ENCODE results near the gene PARD3.

DNA sequence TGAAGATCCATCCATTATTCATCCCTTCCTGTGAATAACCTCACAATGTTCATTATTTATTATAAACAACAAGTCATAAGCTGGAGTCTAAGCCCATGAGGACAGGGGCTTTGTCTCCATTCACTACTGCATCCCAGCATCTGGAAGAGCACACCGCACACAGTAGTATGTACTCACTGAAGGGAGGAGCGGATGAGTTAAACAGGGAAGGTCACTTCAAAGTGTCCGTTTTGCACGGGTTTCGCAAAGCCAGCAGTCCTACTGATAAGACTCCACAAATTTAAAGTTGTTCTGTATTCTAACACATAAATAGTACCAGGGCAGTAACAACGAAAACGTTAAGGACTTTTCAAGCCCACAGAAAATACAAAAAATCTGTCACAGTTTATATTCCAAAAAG, 167.9 kb downstream of the PARD3 start:
- TF ChIP-seq POLR2A (IDR thresholded peaks at IDR 0.05) = no peak
- TF ChIP-seq, protein P1, sequence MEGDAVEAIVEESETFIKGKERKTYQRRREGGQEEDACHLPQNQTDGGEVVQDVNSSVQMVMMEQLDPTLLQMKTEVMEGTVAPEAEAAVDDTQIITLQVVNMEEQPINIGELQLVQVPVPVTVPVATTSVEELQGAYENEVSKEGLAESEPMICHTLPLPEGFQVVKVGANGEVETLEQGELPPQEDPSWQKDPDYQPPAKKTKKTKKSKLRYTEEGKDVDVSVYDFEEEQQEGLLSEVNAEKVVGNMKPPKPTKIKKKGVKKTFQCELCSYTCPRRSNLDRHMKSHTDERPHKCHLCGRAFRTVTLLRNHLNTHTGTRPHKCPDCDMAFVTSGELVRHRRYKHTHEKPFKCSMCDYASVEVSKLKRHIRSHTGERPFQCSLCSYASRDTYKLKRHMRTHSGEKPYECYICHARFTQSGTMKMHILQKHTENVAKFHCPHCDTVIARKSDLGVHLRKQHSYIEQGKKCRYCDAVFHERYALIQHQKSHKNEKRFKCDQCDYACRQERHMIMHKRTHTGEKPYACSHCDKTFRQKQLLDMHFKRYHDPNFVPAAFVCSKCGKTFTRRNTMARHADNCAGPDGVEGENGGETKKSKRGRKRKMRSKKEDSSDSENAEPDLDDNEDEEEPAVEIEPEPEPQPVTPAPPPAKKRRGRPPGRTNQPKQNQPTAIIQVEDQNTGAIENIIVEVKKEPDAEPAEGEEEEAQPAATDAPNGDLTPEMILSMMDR (IDR thresholded peaks at IDR 0.05) = no peak
